ENCODE measurements around the gene DNAJC3. TPM values are rescaled to one million over a fixed set of nuclear protein-coding genes. Genes with fewer than 3 reads are reported as not detected.
A peak's percentile ranks its signal among the peaks of the same experiment; 100 is the strongest.

DNAJC3 gene
- total RNA-seq, 1 donor from 2014 or later: 56.7 TPM

- ATAC-seq (no peak), DNase-seq (no peak)
- H3K9me3 ChIP-seq: no peaks in the 10 kb centered on the region
- H3K4me3 ChIP-seq: no peak overlapping the region
- H3K27me3 ChIP-seq (ENCODE audit: low read depth): peaks cover 14% of the 10 kb centered on the region
- no peaks in the 10 kb centered on the region for H3K36me3 ChIP-seq
- peaks cover 8% of the 10 kb centered on the region for H3K4me1 ChIP-seq
- intact Hi-C loops (cut with DNase I): no loop called here
- TF ChIP-seq CTCF (IDR thresholded peaks at IDR 0.05): no peak
- no peak overlapping the region for H3K27ac ChIP-seq
Measured at GRCh38 chr13:95636853-95637252, 40.1 kb upstream of the DNAJC3 start.

- H3K9me3 ChIP-seq: no peaks in the 10 kb centered on the region
- peak overlapping the region; percentile 43 for H3K4me3 ChIP-seq
- intact Hi-C loops (cut with DNase I): no loop called here
- DNase-seq: no peak
- no peaks in the 10 kb centered on the region for H3K36me3 ChIP-seq
- H3K27ac ChIP-seq: no peak overlapping the region
- TF ChIP-seq CTCF (IDR thresholded peaks at IDR 0.05): no peak
- peak; percentile 19 to 20 for ATAC-seq
- peaks cover 44% of the 10 kb centered on the region for H3K27me3 ChIP-seq (ENCODE audit: low read depth)
- H3K4me1 ChIP-seq: peaks cover 28% of the 10 kb centered on the region
Measured at GRCh38 chr13:95641291-95642027, 35.5 kb upstream of the DNAJC3 start.

- H3K9me3 ChIP-seq: no peaks in the 10 kb centered on the region
- H3K4me3 ChIP-seq: peak overlapping the region; percentile 43
- DNase-seq (peak; percentile 54), ATAC-seq (peak; percentile 81)
- H3K36me3 ChIP-seq: no peaks in the 10 kb centered on the region
- intact Hi-C loops (cut with DNase I): no loop called here
- peaks cover 28% of the 10 kb centered on the region for H3K4me1 ChIP-seq
- peaks cover 44% of the 10 kb centered on the region for H3K27me3 ChIP-seq (ENCODE audit: low read depth)
- TF ChIP-seq CTCF (IDR thresholded peaks at IDR 0.05): no peak
- H3K27ac ChIP-seq: no peak overlapping the region
Measured at GRCh38 chr13:95642028-95642621, 34.8 kb upstream of the DNAJC3 start.

- Histone ChIP-seq H3K4me3 (peak overlapping the region; percentile 57), H3K4me1 (peaks cover 28% of the 10 kb centered on the region), H3K27me3 (ENCODE audit: low read depth) (peaks cover 44% of the 10 kb centered on the region), H3K36me3 (no peaks in the 10 kb centered on the region), H3K27ac (no peak overlapping the region), H3K9me3 (no peaks in the 10 kb centered on the region)
- ATAC-seq (no peak), DNase-seq (no peak)
- intact Hi-C loops (cut with DNase I): no loop called here
- no peak for TF ChIP-seq CTCF (IDR thresholded peaks at IDR 0.05)
Measured at GRCh38 chr13:95642999-95643398, 33.9 kb upstream of the DNAJC3 start.

- peak overlapping the region; percentile 57 for H3K4me3 ChIP-seq
- H3K36me3 ChIP-seq: no peaks in the 10 kb centered on the region
- no peak for TF ChIP-seq CTCF (IDR thresholded peaks at IDR 0.05)
- no peaks in the 10 kb centered on the region for H3K9me3 ChIP-seq
- peaks cover 28% of the 10 kb centered on the region for H3K4me1 ChIP-seq
- no peak for ATAC-seq
- intact Hi-C loops (cut with DNase I): no loop called here
- H3K27ac ChIP-seq: peak overlapping the region; percentile 60
- no peak for DNase-seq
- H3K27me3 ChIP-seq (ENCODE audit: low read depth): peaks cover 44% of the 10 kb centered on the region
Measured at GRCh38 chr13:95643571-95643935, 33.4 kb upstream of the DNAJC3 start.

Measured in lower lobe of right lung (tissue), 2 donors.